Measurements from ENCODE around the gene BICRA.

The BICRA gene

DNA sequence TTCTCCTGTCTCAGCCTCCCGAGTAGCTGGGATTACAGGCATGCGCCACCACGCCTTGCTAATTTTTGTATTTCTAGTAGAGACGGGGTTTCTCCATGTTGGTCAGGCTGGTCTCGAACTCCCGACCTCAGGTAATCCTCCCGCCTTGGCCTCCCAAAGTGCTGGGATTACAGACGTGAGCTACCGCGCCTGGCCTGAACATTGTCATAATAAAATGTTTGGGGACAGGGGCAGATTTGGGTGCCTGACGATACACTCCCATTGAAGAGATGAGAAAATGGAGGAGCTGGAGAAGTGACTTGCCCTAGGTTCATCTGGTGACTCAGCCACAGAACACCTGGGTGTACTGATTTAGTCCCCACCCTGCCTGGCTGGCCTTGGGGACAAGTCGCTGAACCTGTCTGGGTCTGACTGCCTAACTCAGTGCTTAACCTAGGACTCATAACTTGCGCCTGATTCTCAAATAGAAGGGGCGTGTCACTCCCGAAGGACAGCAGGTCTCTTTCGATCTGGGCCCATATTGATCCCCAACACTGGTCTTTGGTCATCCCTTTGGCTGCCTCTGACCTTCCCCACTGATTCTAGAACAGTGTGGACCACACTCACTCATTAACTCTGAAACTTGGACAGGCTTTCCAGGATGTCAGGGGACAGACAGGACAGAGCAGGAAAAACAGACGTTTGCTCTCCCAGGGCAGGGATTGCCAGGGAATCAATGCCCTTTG lies 7.6 kb upstream of the BICRA start:
- DNase-seq: no peak

DNA sequence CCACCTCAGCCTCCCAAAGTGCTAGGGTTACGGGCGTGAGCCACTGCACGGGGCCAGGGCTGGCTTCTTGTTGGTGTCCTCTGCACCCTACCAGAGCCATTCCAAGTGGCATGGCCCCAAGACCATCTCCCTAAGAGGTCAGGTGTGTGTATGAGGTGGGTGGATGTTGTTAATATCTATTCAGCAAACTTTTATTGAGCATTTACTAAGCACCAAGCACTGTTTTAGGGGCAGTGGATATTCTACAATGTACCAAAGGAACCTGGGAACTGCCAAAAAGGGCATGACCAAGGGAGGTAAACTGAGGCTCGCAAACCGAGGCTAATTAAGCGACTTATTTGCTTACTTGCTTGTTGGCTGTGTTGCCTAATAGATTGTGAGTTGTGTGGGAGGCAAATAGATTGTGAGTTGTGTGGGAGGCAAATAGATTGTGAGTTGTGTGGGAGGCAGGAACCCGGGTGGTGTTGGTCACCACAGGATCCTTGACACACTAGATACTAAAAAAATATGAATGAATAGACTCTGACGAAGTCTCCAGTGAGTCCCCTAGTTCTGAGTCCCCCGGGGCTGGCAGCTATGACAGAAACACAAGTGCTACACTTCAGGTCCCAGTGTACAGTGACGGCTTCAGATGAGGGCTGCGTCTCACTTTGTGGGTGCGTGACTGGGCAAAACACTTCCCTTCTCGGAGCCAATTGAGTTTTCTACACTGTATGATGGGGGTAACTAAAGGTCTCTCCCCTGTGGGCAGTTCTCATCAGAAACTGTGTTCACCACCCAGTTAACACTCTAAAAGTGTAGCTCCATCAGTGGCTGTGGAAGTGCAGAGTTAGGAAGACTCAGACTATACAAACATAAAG lies 5.0 kb upstream of the BICRA start:
- DNase-seq: no peak

DNA sequence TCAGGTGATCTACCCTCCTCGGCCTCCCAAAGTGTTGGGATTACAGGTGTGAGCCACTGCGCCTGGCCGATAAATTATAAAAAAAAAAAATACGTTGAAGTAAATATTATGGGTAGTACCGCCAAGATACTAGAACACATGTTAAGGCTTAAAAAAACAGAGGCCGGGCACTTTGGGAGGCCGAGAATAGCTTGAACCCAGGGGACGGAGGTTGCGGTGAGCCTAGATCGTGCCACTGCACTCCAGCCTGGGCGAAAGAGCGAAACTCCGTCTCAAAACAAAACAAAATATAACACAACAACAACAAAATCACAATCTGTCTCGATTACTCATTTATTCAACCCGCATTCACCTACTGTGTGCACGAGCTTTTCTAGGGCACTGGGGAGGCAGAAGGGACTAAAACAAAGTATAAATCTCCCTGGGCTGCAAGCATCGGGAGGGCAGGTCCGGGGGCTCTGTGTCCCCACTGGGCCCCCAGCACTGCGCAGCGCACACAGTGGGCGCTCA lies 1.3 kb upstream of the BICRA start:
- DNase-seq: no peak

DNA sequence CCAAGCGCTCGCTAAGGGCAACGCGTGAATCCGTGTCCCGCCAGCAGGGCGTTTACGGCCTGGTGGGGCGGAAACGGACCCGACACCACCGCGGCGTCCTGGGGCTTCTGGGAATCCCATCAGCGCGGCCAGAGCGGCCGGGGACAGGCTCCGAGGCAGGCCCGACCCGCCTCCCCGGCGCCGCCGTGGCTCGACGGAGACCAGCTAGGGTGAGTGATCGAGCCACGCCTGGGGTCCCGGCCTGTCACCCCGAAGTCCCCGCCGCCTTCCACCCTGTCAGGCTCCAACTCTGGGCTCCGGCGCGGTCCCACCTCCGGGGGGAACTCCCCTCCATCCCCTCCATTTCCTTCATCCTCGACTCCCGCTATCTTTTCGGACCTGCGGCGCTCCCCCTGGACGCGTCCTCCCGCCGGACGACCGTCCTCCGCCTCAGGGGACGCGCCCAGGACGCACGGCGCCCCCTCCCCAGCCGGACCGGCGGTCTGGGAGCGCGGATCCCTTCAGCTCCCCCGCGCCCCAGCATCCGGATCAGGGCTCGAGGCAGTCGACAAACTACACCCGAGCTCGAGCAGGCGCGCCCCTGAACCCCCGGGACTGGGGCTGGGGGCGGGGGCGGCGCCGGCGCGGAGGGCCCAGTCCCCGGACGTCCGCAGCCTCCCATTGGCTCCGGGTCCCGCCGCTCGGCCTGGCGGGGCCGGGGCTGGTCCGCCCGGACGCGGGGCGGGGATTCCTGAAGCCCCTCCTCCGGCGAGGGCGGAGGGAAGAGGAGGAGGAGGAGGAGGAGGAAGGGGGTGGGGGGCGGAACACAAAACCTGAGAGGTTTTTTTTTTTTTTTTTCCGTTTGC lies 638 bp upstream of the BICRA start:
- peak; percentile 97 for DNase-seq

DNA sequence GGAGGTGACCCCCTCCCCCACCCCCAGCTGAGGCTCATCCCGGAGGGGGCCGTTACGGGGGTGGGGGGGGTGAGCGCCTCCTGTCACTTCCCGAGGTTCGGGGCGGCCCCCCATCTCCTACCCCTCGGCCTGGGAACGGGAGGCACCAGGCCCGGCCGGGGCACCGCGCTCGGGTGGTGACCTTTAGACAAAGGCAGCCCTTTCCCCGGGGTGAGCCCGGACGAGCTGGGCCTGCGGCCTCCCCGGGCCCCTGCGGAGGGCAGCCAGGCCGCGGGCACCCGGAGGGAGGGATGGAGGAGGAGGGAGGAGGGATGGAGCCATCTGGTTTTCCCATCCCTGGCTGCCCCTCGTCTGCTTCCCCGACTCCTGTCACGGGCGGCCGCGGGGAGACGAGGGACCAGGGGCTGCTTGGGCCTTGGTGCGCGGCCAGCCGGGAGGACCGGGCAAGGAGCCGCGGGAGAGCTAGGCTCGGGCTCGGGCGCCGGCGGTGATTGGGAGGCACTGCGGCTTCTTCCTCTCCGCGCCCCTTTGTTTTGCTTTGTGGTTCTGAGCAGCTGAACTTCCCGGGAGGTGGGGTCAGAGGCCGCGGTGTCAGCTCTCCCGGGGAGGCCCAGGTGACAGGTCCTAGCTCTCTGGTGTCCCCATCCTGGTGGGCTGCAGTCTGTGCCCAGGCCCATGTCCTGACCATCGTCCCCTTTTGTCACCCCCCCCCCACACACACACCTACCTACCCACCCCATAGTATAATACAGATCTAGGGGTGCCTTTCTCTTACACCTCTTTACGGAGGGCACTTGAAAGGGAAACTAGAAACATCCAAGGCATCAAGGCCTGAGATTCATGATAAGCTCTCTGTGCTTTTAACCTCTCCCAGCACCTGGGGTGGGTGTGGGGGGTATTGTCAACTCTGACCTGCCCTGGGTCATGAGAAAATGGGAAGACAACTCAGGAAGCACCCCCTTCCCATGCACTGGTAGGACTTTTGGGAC lies 1.3 kb downstream of the BICRA start:
- DNase-seq: peak; percentile 62

DNA sequence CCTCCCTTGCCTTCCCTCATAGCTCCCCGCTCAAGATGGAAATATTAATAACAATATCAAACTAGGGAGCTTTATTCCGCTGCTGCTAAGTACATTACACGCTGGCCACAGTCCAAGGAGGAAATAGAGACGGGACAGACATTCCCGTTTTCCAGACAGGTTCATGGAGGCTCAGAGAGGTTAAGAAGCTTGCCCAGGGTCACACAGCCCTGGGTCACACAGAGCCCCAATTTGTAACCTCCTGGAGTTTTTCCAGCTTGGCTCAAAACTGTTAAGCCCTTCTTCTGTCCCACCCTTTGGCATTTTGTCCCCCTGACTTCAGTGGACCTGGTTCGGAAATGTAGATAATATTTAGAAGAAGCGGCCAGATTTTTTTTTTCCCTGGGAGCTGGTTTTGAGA lies 2.0 kb downstream of the BICRA start:
- no peak for DNase-seq

DNA sequence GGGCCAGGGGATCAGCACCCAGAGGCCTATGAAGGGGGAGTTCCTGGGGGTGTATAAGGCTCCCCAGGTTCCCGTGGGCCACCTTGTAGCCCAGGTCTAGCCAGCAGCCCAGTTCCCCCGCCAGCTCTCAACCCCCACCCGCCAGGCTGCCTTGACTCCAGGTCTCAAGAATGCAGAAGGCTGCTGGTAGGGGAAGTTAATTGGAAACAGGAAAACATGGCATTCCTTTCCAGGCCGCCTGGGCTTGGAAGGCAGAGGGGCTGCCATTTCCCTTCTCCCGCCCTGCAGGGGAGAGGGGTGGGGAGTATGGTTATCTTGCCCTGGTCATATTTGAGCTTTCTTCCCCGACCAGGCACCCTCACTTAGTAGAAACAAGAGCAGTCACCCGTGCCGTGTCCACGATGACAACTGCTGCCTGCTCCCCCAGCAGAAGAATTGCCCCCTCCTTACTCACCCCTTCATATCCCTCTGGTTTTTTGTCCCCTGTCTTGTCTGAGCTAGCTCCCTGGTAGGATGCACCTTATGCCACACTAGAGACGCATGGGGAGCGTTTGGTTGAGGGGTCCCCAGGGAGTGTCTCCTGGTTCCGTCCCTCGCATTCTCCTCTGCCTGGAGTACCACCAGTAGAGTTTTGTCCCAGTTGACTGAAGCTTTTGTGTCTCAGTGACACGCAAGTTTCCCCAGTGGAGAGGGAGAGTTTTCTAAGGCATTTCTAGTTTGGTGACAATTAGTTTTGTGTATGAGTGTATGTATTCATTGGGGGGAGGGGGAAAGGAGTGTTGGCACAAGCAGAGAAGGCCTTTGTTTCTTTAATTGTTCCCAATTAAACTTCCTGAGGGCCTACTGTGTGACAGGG lies 4.5 kb downstream of the BICRA start:
- DNase-seq: no peak

DNA sequence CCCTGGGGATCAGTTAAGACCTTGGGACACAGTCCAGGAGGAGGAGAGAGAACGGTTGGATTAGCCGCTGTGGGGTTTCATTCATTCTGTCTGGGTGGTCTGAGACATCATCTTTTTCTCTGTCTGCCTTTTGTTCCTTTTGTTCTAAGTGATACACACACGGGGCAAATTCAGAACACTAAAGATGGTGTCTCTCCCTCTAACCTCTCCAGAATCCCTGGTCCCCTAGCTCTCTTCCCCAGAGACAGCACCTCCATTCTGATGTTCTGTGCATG lies 5.0 kb downstream of the BICRA start:
- no peak for DNase-seq

DNA sequence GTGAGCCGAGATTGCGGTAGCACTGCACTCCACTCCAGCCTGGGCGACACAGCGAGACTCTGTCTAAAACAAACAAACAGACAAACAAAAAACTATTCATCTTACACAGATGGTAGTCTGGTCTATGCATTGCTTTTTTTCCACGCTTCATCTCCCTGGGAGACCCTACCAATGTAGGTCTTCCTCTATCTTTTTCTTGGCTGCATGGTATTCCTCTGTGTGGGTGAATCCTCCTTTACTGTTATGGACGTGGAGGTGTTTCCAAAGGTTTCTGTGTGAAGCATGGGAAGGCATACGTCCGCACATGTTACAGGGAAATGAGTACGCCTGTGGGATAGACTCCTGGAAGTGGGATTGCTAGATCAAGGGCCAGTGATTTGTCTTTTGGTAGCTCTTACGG lies 5.6 kb downstream of the BICRA start:
- no peak for DNase-seq

DNA sequence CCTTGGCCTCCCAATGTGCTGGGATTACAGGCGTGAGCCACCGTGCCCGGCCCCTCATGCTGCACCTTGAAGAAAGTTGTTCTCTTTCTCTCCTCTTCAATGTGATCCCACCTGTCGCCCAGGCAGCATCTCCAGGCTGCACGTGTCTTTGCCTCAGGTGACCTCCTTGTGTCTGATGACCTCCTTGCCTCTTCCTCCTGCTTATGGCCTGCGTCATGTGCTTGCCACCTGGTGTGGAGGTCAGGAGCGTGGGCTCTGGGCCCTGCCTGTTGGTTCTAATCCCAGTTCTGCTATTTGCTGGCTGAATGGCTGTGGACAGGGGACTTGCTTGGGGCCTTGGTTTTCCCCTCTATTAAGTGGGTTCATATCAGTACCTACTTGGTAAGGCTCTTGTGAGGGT lies 6.3 kb downstream of the BICRA start:
- no peak for DNase-seq

DNA sequence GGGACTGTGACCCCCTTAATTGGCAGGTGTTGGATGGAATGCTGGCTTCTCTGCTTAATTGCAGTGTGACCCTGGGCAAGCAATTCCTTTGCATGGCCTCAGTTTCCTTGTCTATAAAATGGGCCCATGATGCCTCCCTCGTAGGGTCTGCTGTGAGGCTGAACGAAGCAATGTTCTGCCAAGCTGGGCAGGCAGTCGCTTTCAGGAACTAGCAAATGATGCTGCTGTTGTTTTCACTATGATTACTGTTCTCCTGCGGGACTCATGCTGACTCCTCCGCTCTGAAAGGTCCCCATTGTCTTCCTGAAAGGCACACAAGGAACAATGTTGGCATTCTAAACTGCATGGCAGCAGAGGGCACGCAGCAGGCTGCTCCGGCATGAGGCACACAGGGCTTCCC lies 6.8 kb downstream of the BICRA start:
- no peak for DNase-seq

DNA sequence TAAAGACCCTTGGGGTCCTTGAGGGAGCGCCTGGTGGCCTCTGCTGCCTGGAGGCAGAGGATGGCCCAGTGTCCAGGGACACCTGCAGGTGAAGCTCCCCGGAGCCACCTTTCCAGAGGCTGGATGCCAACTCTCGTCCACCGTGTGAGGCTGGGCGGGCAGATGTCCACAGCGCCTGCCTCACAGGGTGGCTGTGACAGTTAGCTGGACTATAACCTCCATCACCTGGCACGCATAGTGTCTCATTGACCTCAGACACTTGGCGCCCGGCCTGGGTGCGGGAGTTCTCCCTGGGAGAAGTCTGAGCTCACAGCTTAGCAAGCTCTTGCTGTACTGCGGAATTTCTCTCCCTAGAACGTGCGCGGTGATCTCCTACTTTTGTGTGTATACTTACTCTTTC lies 9.8 kb downstream of the BICRA start:
- DNase-seq: no peak

DNA sequence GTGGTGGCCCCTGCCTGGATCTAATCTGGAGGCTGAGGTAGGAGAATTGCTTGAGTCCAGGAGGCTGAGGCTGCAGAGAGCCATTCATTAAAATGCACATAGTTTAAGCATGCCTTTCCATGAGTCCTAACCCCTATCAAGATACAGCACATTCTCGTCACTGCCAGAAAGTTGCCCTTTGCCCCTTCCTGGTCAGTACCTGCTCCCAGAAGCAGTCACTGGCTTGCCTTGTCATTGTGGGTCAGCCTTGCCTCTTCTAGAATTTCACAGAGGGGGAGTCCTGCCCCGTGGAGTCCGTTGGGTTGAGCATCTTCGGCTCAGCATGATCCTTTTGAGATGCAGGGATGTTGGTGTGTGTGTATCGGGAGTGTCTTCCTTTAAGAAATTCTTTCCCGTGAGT lies 10.8 kb downstream of the BICRA start:
- DNase-seq: no peak

DNA sequence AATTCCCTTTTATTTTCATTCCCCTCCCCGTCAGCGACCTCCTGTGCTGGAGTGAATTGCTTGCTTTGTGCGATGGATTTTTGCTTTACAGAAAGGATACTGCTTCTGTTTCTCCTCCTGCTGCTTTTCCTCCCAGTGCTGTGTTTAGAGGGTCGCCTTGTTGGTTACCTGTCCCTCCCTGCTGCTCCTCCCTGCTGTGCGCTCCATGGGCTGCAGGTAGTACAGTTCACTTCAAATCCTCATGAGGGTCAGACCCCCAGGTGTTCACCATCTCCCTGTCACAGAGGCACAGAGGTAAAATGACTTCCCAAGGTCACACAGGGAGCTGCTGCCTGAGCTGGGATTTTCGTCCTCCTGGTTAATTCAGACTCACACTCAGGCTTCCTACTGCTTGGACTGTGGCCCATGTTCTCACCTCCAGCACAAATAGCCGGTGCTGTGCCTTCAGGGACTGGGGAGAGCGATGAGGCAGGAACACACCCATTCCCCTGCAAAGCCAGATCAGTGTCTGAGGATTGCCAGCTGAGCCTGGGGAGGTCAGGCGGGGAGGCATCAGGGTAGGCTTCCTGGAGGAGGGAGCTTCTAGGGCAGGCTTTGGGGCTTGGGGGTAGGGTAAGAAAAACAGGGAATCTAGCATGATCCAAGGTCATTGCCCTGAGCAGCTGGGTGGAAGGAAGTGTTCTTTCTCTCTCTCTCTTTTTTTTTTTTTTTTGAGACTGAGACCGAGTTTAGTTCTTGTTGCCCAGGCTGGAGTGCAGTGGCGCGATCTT lies 14.4 kb downstream of the BICRA start:
- no peak for DNase-seq

DNA sequence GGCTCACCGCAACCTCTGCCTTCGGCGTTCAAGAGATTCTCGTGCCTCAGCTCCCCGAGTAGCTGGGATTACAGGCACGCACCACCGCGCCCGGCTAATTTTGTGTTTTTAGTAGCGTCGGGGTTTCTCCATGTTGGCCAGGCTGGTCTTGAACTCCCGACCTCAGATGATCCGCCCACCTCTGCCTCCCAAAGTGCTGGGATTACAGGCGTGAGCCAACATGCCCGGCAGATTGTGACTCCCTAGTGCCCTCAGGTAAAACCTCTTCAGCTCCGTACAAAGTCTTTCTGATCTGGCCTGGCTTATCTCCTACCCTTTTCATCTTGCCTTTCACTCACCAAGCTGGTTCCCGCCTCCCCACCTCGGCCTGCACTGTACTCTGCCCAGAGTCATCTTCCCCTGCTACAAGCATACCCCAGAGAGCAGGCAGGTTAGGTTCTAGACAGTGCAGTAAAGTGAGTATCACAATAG lies 15.0 kb downstream of the BICRA start:
- peak; percentile 21 for DNase-seq

DNA sequence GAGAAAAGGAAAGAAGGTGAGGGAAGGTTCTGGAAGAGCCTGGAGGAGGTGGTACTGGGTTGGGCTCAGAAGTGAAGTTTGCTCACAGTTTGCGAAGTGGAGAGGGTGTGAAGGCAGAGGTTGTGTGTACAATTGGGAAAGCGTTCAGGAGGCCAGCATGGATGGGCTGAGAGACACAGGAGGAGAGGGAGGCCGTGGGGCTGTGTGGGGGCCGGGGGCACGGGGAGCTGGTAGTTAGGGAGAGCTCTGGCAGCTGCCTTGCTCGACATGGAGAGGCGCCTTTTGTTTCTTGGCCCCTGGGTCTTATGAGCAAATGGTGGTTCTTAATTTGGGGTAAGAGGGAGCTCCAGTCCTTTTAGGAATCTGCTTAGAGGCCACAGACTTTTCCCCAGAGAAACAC lies 16.7 kb downstream of the BICRA start:
- DNase-seq: no peak

DNA sequence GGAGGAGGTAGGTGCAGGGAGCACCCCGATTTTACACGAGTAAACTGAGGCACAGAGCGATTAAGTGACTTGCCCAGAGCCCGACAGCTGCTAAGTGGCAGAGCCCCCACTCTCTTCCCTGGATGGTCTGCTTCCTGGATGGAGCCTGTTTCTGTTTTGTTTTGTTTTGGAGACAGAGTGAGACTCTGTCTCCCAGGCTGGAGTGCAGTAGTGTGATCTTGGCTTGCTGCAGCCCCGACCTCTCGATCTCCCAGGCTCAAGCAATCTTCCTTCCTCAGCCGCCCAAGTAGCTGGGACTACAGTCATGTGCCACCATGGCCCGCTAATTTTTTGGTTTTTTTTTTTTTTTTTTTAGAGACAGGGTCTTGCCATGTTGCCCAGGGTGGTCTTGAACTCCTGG lies 17.3 kb downstream of the BICRA start:
- no peak for DNase-seq

DNA sequence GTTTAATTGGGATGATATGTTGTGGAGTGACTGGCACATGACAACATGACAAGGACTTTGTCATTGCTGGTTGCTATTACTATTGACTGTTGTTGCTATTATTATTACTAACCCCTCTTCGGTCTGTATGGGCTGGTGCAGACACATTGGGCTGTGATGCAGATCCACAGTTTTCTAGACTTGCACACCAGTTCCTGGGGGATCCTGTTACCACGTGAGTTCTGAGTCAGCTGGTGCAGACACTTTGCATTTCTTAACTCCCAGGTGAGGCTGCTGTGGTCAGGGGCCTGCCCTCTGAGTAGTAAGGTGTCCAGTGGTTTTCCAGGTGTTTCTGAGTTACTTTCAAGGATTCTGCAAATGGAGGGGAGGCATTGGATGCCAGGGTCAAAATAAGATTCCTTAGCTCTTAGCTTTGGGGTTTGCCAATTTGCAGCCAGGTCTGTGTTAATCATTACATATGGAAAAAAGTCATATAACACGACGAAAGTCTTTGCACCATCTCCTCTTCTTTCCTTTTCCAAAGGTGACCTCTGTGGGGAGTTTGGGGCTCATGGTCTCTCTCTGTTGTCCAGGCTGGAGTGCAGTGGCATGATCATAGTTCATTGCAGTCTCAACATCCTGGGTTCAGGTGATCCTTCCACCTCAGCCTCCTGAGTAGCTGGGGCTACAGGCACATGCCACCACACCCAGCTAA lies 19.3 kb downstream of the BICRA start:
- DNase-seq: no peak

DNA sequence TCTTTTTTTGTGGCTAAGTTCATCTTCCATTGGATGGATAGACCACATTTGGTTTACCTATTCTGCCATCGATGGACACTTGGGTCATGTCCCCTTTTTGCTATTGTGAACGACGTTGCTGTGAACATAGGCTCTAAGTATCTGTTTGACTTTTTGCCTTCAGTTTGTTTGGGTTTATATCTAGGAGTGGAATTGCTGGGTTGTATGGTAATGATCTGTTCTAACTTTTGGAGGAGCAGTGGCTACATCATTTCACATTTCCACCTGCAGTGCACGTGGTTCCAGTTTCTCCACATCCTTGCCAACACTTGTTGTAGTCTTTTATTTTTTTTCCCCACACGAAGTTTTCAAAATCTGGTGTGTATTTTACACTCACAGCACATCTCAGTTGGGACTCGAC lies 21.7 kb downstream of the BICRA start:
- DNase-seq: no peak

All from NCI-H82 (cell line).